ENCODE results near the gene LTC4S.
"Not testable (repeated sequence)": the region's sequence is repeated elsewhere in the genome, so short reads cannot be mapped to it uniquely, and the experiment has no call there.

LTC4S gene, protein sequence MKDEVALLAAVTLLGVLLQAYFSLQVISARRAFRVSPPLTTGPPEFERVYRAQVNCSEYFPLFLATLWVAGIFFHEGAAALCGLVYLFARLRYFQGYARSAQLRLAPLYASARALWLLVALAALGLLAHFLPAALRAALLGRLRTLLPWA

DNA sequence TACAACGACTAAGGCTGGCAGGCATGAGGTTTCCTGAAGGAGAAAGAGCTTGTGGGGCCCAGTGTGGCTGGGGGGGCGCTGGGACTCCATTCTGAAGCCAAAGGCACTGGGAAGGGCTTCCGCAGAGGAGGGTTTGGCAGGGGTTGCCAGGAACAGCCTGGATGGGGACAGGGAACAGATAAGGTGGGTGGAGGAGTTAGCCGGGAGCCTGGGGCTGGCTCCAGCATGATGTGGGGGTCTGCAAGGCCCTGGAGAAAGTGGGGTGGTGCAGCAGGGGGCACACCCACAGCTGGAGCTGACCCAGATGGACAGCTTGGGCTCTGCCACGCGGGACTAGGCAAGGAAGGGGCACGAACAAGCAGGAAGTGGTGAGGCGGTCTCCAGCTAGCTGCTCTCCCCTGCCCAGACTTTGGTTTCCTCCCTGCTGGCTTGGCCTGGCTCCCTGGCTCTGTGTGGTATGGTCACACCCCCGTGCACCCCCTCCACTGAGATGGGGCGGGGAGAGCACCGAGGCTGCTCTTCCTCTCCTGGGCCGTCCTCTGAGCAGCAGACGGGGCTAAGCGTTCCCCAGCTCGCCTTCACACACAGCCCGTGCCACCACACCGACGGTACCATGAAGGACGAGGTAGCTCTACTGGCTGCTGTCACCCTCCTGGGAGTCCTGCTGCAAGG, at the start of gene LTC4S:
TSS of gene LTC4S (plus strand) at position 519 of the 672 bp plus-strand sequence. CDS start at position 614, 95 bp downstream.
- peak; percentile 38 for DNase-seq (ENCODE audit: low read depth)

DNA sequence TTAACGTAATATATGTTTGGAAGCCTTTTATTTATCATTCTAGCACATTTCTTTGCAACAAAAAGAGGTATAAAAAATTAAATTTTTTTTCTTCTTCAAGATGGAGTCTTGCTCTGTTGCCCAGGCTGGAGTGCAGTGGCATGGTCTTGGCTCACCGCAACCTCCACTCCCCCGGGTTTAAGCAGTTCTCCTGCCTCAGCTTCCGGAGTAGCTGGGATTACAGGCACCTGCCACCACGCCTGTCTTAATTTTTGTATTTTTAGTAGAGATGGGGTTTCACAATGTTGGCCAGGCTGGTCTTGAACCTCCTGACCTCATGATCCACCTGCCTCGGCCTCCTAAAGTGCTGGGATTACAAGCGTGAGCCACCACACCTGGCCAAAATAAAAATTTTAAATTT, 49.7 kb upstream of the LTC4S start:
- not testable (repeated sequence) for DNase-seq (ENCODE audit: low read depth)

DNA sequence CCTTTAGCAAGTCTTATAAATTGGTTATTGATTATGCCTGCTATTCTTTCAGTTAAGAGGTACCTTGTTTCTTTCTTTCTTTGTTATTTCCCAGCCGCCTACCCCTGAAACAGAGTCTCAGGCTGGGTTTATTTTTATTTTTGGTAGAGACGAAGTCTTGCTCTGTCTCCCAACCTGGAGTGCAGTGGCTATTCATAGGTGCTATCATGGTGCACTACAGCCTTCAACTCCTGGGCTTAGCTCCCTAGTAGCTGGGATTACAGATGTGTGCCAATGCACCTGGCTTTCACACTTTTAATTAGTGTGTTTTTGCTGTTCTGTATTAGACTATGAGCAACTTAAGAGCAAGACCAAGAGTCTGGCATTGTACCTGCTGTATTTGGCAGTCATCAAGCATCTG, 46.9 kb upstream of the LTC4S start:
- DNase-seq (ENCODE audit: low read depth), result no peak

DNA sequence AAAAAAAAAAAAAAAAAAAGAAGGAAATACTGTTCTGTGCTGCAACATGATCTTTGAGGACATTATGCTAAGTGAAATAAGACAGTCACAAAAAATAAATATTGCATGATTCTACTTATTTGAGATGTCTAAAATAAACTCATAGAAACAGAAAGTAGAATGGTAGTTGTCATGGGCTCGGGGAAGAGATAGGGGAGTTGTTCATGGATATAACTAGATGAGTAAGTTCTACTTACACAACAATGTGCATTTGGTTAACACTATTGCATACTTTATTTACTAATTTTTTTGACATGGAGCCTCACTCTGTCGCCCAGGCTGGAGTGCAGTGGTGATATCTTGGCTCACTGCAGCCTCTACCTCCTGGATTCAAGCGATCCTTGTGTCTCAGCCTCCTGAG, 46.0 kb upstream of the LTC4S start:
- DNase-seq (ENCODE audit: low read depth), result no peak

DNA sequence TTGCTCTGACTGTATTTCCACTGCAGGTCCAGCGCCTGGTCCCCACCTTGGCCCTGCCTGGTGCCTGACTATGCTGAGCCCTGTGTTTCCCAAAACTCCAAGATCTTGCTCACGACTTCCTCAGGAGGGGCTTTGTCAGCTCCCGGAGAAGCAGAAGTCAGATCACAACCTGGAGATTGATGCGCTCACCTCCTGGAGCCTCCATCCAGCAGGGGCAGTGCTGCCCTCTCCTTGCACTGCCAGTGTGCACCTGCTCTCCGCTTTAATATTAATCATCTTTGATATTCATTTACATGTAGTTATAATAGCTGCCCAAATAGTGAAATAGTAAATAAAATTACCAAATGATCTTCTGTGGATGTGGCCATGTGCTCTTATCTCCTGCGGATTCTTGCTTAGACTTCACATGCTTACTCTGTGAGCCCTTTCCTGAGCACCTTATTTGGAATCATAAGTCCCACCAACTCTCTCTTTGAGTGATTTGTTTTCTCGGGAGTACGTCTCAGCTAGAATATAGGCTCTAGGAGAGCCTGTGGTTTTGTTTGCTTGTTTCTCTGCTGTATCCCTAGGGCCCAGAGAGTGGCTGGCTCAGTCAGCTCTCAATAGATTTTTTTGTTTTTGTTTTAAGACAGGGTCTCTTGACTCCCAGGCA, 43.8 kb upstream of the LTC4S start:
- DNase-seq (ENCODE audit: low read depth), result no peak

DNA sequence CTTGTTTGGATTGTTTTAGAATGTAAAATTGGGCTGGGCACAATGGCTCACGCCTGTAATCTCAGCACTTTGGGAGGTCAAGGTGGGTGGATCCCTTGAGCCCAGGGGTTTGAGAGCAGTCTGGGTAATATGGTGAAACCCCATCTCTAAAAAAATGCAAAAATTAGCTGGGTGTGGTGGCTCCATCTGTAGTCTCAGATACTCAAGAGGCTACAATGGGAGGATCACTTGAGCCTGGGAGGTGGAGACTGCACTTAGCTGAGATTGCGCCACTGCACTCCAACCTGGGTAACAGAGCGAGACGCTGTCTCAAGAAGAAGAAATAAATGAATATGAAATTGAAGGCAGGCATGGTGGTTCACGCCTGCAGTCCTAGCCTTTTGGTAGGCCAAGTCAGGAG, 39.8 kb upstream of the LTC4S start:
- no peak for DNase-seq (ENCODE audit: low read depth)

- DNase-seq (ENCODE audit: low read depth), result no peak
Observed at GRCh38 chr5:179755022-179755421, 38.8 kb upstream of the LTC4S start.

- no peak for DNase-seq (ENCODE audit: low read depth)
Observed at GRCh38 chr5:179758955-179759354, 34.8 kb upstream of the LTC4S start.

DNA sequence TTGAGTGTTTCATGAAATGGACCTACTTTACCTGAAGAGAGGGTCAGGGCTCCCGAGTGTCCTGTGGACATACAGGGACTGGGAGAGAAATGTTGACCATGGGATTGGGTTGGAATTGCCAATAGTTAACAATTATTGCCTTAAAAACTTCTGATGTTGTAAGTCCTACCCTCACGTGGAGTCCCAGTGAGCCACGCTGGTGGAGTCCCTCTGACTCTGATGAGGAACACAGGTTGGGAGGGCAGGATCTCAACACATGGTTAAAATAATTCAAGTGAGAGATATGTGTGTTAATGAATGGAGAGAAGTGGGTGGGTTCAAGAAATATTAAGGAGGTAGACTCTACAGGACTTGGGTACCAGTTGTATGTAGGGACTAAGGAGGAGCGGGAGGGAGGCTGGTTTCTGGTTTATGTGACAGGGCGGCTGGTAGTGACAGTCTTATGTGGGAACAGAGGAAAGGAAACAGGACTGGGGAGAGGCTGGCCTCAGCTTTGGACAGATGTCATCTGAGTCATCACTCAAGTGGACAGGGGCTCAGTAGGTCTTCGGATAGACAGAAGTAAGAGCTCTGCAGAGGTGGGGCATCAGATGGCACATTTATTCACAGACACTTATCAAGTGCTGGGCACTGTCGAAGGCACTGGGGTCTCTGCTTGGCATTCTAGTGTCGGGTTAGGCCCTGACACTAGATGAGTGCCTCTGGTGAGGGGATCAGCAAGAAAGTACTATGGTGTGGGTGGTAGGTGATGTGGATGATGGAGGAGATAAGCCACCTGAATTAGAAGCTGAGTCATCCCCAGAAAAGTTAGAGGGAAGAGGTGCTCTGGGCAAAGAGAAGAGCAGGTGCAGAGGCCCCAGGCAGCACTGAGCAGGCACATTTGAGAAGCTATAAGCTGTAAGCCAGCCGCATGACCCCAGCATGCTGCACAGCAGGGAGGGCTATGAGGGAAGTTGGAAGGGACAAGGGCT, 33.9 kb upstream of the LTC4S start:
- no peak for DNase-seq (ENCODE audit: low read depth)

DNA sequence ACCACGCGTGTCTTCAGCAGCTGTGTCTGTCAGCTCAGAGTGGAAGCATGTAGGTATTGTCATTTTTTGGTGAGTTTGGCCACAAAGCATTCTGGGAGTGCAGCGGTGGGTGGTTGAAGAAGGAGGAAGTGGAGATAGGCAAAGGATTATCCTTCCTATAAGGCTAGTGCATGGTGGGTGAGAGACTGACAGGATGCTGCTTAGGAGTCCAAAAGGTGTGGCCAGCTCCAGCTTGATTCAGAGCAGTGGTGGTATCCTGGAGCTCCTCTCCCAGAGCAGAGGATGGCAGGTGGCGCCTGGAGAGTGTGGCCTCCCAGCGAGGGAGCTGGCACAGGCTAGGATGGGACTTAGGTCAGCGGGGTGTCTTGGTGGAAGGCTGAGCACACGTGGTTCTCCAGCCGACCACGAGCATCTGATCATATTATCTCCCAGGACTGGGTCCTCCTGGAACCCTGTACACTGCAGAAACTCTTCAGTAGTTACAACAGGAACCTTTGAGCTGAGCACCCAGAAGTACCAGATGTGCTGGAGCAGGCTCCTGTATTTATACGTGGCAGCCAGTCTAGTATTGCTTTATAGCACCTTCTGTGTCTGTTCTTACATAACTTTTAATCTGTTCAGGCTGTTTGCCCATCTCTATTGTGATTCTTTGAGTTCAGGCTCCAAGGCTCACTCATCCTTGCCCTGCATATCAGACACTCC, 31.6 kb upstream of the LTC4S start:
- no peak for DNase-seq (ENCODE audit: low read depth)

- peak; percentile 50 for DNase-seq (ENCODE audit: low read depth)
Observed at GRCh38 chr5:179762781-179763176, 31.0 kb upstream of the LTC4S start.

GRCh38 chr5:179763215-179763945, 30.4 kb upstream of the LTC4S start:
- peak; percentile 48 for DNase-seq (ENCODE audit: low read depth)

DNA sequence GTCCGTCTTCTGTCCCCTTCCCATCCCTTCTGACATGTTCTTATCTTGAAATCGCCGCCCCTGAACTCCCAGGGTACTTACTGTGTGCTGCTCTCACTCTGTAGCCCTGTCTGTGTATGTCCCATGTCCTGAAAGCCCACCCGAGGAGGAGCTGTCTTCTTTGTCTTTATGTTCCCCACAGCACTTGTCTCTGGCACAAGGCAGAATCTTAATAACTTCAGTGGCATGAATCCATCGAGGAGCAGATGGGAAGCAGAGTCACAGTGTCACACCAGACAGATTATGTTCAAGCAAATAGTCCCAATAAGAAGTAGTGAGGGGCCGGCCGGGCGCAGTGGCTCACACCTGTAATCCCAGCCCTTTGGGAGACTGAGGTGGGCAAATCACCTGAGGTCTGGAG, 29.7 kb upstream of the LTC4S start:
- DNase-seq (ENCODE audit: low read depth), result no peak

DNA sequence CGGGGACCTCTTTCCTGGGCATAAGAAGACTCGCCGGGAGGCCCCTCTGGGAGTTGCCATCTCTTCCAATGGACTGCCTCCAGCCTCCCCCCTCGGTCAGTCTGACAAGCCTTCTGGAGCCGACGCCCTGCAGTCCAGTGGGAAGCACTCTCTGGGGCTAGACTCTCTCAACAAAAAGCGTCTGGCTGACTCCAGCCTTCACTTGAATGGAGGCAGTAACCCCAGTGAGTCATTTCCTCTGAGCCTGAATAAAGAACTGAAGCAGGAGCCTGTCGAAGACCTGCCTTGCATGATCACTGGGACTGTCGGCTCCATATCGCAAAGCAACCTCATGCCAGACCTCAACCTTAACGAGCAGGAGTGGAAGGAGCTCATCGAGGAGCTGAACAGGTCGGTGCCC, 28.4 kb upstream of the LTC4S start:
- DNase-seq (ENCODE audit: low read depth), result peak; percentile 72

GRCh38 chr5:179766021-179766725, 27.6 kb upstream of the LTC4S start:
- DNase-seq (ENCODE audit: low read depth), result no peak

- no peak for DNase-seq (ENCODE audit: low read depth)
Observed at GRCh38 chr5:179766726-179767455, 26.9 kb upstream of the LTC4S start.

DNA sequence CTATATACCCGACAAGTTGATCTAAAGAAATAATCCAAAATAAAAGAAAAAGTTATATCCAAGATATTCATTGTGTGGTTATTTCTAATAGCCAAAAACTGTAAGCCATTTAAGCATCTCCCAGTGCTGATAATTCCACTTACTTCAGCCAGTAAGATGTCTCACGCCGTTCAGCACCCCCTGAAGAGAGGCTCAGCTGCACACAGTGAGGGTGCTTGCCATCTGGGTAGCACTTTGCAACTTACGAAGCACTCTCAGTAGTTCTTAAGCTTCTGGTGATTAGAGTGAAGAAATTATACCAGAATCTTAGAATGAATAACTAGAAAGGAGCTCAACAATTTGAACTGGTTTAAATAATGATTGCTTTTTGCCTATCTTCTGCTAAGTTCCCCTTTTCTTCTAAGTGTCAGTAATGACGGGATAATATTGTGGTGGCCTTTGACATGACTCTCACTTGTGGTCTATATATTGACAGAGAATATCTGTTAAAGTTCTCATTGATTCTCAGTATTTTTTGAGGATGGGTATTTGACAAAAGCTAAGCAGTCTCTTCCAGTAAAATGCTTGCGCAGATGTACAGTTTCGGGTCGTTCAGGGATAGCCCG, 26.2 kb upstream of the LTC4S start:
- no peak for DNase-seq (ENCODE audit: low read depth)

DNA sequence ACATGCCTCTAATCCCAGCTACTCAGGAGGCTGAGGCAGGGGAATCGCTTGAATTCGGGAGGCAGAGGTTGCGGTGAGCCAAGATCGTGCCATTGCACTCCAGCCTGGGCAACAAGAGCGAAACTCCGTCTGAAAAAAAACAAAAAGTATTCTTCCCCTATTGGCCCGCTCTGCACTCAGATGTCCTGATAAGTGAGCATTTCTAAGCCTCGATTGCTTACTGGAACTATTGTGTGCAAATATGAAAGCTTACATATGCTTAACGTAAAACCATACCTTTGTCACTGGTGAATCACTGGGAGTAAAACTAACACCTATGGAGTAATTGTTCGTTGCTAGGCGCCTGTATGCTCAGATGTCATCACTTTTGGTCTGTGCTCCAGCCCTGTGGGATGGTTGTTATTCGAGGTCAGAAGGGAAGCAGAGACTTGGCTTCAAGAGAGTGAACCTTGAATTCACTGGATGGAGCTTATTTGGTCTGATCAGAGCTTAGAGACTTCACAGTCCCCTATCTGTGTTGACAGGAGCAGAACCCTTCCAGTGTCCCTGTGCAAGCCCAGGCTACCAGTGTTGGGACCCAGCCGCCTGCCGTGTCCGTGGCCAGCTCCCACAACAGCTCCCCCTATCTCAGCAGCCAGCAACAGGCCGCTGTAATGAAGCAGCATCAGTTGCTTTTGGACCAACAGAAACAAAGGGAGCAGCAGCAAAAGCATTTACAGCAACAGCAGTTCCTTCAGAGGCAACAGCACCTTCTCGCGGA, 25.3 kb upstream of the LTC4S start:
- DNase-seq (ENCODE audit: low read depth), result no peak

GRCh38 chr5:179769271-179769670, 24.5 kb upstream of the LTC4S start:
- no peak for DNase-seq (ENCODE audit: low read depth)
